ENCODE measurements around the gene OCIAD2. TPM values are rescaled to one million over a fixed set of nuclear protein-coding genes. Genes with fewer than 3 reads are reported as not detected.
"Not testable (repeated sequence)": the region's sequence is repeated elsewhere in the genome, so short reads cannot be mapped to it uniquely, and the experiment has no call there.

OCIAD2 gene
- total and polyA plus RNA-seq, 2 of the 4 experiments (the other 2 are of a cell fraction): 16.5 to 21.4 TPM

- H3K27ac ChIP-seq (ENCODE audit: insufficient read depth, low read length); H3K9me1 ChIP-seq (ENCODE audit: insufficient read depth, low read length); H3K9me3 ChIP-seq (ENCODE audit: control insufficient read depth, insufficient read depth, low read length); H3K79me1 ChIP-seq (ENCODE audit: low read depth in 1 of 2, low read length in 2 of 2); in situ Hi-C loops (cut with MboI; ENCODE audit: low sequenced_read_pairs); dilution Hi-C loops (cut with HindIII; ENCODE audit: low sequenced_read_pairs, unreplicated experiment); H3K36me3 ChIP-seq (ENCODE audit: control insufficient read depth, insufficient read depth, low read length); H2AFZ ChIP-seq (replicated peaks; ENCODE audit: low read length, poor library complexity); ATAC-seq (ENCODE audit: low read depth); BruUV-seq (replicated peaks); H3K18ac ChIP-seq (ENCODE audit: low read depth, low read length); DNase-seq; H4K8ac ChIP-seq (ENCODE audit: low read depth in 2 of 2, low read length in 2 of 2); H4K20me1 ChIP-seq (ENCODE audit: insufficient read depth, low read length); H3K14ac ChIP-seq (replicated peaks; ENCODE audit: low read depth, low read length); H4K91ac ChIP-seq (ENCODE audit: insufficient read depth, low read depth, low read length); CTCF ChIA-PET; H2BK20ac ChIP-seq (ENCODE audit: low read depth, low read length); H2BK120ac ChIP-seq (ENCODE audit: low read depth, low read length); H2AK9ac ChIP-seq (replicated peaks; ENCODE audit: low read depth, low read length, poor library complexity); H3K4me1 ChIP-seq (ENCODE audit: control insufficient read depth, insufficient read depth, low read length); H3K23ac ChIP-seq (ENCODE audit: low read depth, low read length); H2BK15ac ChIP-seq (ENCODE audit: low read depth, low read length); H2BK5ac ChIP-seq (ENCODE audit: low read depth, low read length, poor library complexity, severe bottlenecking); H3K4ac ChIP-seq (ENCODE audit: low read depth, low read length); intact Hi-C loops (cut with micrococcal nuclease); H3K9ac ChIP-seq (ENCODE audit: low read depth, low read length); H3K4me3 ChIP-seq (ENCODE audit: insufficient read depth, low read depth, low read length); H4K5ac ChIP-seq (ENCODE audit: low read depth, low read length); H3K27me3 ChIP-seq (ENCODE audit: control insufficient read depth, insufficient read depth, low read length); POLR2A ChIA-PET (ENCODE audit: unreplicated experiment); H3K56ac ChIP-seq (ENCODE audit: extremely low read depth, insufficient read depth, low read length); H2AK5ac ChIP-seq (ENCODE audit: low read depth, low read length); H3K4me2 ChIP-seq (ENCODE audit: low read depth, low read length): not testable (repeated sequence)
- WGBS, 2 experiments (ENCODE audit: extremely low coverage in 2 of 2, insufficient read length in 1 of 2): 100% methylated on average over 1 of the region's 3 CpGs; no CpG with 5 or more reads in 1 of the 2 experiments
These were observed 16.8 kb downstream of the OCIAD2 start for GRCh38 chr4:48889750-48890149.

DNA sequence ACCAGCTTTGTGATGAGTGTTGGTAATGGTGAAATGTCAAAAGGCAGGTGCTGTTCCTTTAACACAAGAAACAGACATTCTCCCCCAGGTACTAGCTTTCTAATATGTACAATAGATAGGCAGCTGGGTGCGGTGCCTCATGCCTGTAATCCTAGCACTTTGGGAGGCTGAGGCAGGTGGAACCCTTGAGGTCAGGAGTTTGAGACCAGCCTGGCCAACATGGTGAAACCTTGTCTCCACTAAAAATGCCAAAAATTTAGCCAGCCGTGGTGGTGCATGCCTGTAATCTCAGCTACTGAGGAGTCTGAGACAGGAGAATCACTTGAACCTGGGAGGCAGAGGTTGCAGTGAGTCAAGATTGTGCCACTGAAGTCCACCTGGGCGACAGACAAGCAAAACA, 24.9 kb downstream of the OCIAD2 start:
- H3K14ac ChIP-seq (replicated peaks; ENCODE audit: low read depth, low read length); H3K79me1 ChIP-seq (ENCODE audit: low read depth in 1 of 2, low read length in 2 of 2); H3K9ac ChIP-seq (ENCODE audit: low read depth, low read length); intact Hi-C loops (cut with micrococcal nuclease); H3K4me2 ChIP-seq (ENCODE audit: low read depth, low read length); dilution Hi-C loops (cut with HindIII; ENCODE audit: low sequenced_read_pairs, unreplicated experiment); H3K4me3 ChIP-seq (ENCODE audit: insufficient read depth, low read depth, low read length); DNase-seq; H2AFZ ChIP-seq (replicated peaks; ENCODE audit: low read length, poor library complexity); H3K27me3 ChIP-seq (ENCODE audit: control insufficient read depth, insufficient read depth, low read length); H3K18ac ChIP-seq (ENCODE audit: low read depth, low read length); H2AK5ac ChIP-seq (ENCODE audit: low read depth, low read length); H3K4me1 ChIP-seq (ENCODE audit: control insufficient read depth, insufficient read depth, low read length); H4K8ac ChIP-seq (ENCODE audit: low read depth in 2 of 2, low read length in 2 of 2); H3K9me1 ChIP-seq (ENCODE audit: insufficient read depth, low read length); H3K4ac ChIP-seq (ENCODE audit: low read depth, low read length); H3K9me3 ChIP-seq (ENCODE audit: control insufficient read depth, insufficient read depth, low read length); H2BK15ac ChIP-seq (ENCODE audit: low read depth, low read length); in situ Hi-C loops (cut with MboI; ENCODE audit: low sequenced_read_pairs); H3K23ac ChIP-seq (ENCODE audit: low read depth, low read length); H4K20me1 ChIP-seq (ENCODE audit: insufficient read depth, low read length); H4K5ac ChIP-seq (ENCODE audit: low read depth, low read length); H4K91ac ChIP-seq (ENCODE audit: insufficient read depth, low read depth, low read length); H3K56ac ChIP-seq (ENCODE audit: extremely low read depth, insufficient read depth, low read length); H3K27ac ChIP-seq (ENCODE audit: insufficient read depth, low read length); ATAC-seq (ENCODE audit: low read depth); H2BK5ac ChIP-seq (ENCODE audit: low read depth, low read length, poor library complexity, severe bottlenecking); H2BK20ac ChIP-seq (ENCODE audit: low read depth, low read length); H2AK9ac ChIP-seq (replicated peaks; ENCODE audit: low read depth, low read length, poor library complexity); POLR2A ChIA-PET (ENCODE audit: unreplicated experiment); H3K36me3 ChIP-seq (ENCODE audit: control insufficient read depth, insufficient read depth, low read length); BruUV-seq (replicated peaks); H2BK120ac ChIP-seq (ENCODE audit: low read depth, low read length); CTCF ChIA-PET: not testable (repeated sequence)
- WGBS, 2 experiments (ENCODE audit: extremely low coverage in 2 of 2, insufficient read length in 1 of 2): 80% methylated on average over 1 of the region's 3 CpGs; no CpG with 5 or more reads in 1 of the 2 experiments
